Measurements from ENCODE around the gene PRKCA. TPM values are rescaled to one million over a fixed set of nuclear protein-coding genes. Genes with fewer than 3 reads are reported as not detected.

Gene PRKCA
- total RNA-seq, 4 donors from 2014 or later: 9.0 to 76.1 (median 15.1) TPM

GRCh38 chr17:66468241-66469087 lies 166.1 kb downstream of the PRKCA start:
- peaks cover 8 to 20% of the 10 kb centered on the region in 2 donors for H3K4me1 ChIP-seq
- H3K9me3 ChIP-seq: no peaks in the 10 kb centered on the region
- H3K4me3 ChIP-seq: no peak overlapping the region
- H3K27me3 ChIP-seq: no peaks in the 10 kb centered on the region
- no peak for DNase-seq
- no peak for TF ChIP-seq POLR2A (IDR thresholded peaks at IDR 0.05)
- TF ChIP-seq CTCF (IDR thresholded peaks at IDR 0.05): no peak
- H3K27ac ChIP-seq: peak overlapping the region; percentile 70 to 74
- H3K36me3 ChIP-seq: no peaks in the 10 kb centered on the region
- intact Hi-C loops (cut with DNase I; ENCODE audit: low total_unique reads): no loop called here

- DNase-seq: no peak
- TF ChIP-seq CTCF (IDR thresholded peaks at IDR 0.05) (no peak), POLR2A (IDR thresholded peaks at IDR 0.05) (no peak)
- intact Hi-C loops (cut with DNase I; ENCODE audit: low total_unique reads): no loop called here
- H3K36me3 ChIP-seq: no peaks in the 10 kb centered on the region
- peaks cover 8 to 20% of the 10 kb centered on the region in 2 donors for H3K4me1 ChIP-seq
- peak overlapping the region; percentile 70 to 74 for H3K27ac ChIP-seq
- H3K27me3 ChIP-seq: no peaks in the 10 kb centered on the region
- H3K9me3 ChIP-seq: no peaks in the 10 kb centered on the region
- H3K4me3 ChIP-seq: no peak overlapping the region
Measured at GRCh38 chr17:66469088-66469442, 166.7 kb downstream of the PRKCA start.

GRCh38 chr17:66469461-66469860 lies 167.0 kb downstream of the PRKCA start:
- TF ChIP-seq CTCF (IDR thresholded peaks at IDR 0.05) (no peak), POLR2A (IDR thresholded peaks at IDR 0.05) (no peak)
- H3K27me3 ChIP-seq: no peaks in the 10 kb centered on the region
- intact Hi-C loops (cut with DNase I; ENCODE audit: low total_unique reads): no loop called here
- no peak overlapping the region for H3K4me3 ChIP-seq
- H3K9me3 ChIP-seq: no peaks in the 10 kb centered on the region
- H3K27ac ChIP-seq: peak overlapping the region; percentile 44 to 74
- H3K36me3 ChIP-seq: no peaks in the 10 kb centered on the region
- peaks cover 8 to 20% of the 10 kb centered on the region in 2 donors for H3K4me1 ChIP-seq
- DNase-seq: no peak

- no peaks in the 10 kb centered on the region for H3K27me3 ChIP-seq
- no peaks in the 10 kb centered on the region for H3K36me3 ChIP-seq
- H3K27ac ChIP-seq: peak overlapping the region; percentile 44 to 74
- H3K9me3 ChIP-seq: no peaks in the 10 kb centered on the region
- intact Hi-C loops (cut with DNase I; ENCODE audit: low total_unique reads): no loop called here
- no peak for DNase-seq
- H3K4me1 ChIP-seq: peaks cover 8 to 20% of the 10 kb centered on the region in 2 donors
- TF ChIP-seq POLR2A (IDR thresholded peaks at IDR 0.05) (no peak), CTCF (IDR thresholded peaks at IDR 0.05) (no peak)
- no peak overlapping the region for H3K4me3 ChIP-seq
Measured at GRCh38 chr17:66469890-66470289, 167.5 kb downstream of the PRKCA start.

- no peaks in the 10 kb centered on the region for H3K9me3 ChIP-seq
- no peak overlapping the region for H3K27ac ChIP-seq
- H3K4me1 ChIP-seq: peaks cover 8 to 20% of the 10 kb centered on the region in 2 donors
- no peak overlapping the region for H3K4me3 ChIP-seq
- H3K27me3 ChIP-seq: no peaks in the 10 kb centered on the region
- no peak for DNase-seq
- TF ChIP-seq CTCF (IDR thresholded peaks at IDR 0.05): no peak
- no peak for TF ChIP-seq POLR2A (IDR thresholded peaks at IDR 0.05)
- intact Hi-C loops (cut with DNase I; ENCODE audit: low total_unique reads): no loop called here
- no peaks in the 10 kb centered on the region for H3K36me3 ChIP-seq
Measured at GRCh38 chr17:66472123-66472522, 169.7 kb downstream of the PRKCA start.

Data from uterus (tissue), 4 donors.